ENCODE measurements around the gene HSP90B1.
A peak's percentile ranks its signal among the peaks of the same experiment; 100 is the strongest.

Gene HSP90B1

DNA sequence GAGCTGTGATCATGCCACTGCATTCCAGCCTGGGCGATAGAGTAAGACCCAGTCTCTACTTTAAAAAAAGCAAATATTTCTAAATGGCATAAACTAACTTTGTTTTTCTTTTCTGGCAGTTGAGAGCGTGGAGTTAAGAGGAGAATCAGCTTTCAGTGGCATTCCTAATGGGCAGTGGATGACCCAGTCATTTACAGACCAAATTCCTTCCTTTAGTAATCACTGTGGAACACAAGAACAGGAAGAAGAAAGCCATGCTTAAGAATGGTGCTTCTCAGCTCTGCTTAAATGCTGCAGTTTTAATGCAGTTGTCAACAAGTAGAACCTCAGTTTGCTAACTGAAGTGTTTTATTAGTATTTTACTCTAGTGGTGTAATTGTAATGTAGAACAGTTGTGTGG lies 56.6 kb downstream of the HSP90B1 start:
- DNase-seq: no peak

DNA sequence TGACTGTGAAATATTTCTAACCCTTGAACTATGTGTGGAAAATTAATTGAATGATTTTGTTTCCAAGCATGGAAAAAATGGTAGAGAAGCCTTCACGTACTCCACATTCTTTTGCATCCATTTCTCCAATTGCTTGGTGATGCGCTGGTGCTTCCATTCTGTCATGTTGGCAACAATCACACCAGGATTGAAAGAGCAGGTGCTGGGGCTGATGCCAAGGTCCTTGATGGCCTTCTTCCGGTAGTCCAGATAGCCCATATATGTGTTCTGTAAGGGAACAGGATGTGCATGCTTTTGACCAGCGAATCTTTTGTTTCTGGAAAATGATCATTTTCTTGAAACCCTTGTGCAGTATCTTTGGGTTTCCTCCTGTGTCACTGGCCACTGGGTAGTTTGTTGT lies 64.0 kb downstream of the HSP90B1 start:
- DNase-seq: peak; percentile 35

DNA sequence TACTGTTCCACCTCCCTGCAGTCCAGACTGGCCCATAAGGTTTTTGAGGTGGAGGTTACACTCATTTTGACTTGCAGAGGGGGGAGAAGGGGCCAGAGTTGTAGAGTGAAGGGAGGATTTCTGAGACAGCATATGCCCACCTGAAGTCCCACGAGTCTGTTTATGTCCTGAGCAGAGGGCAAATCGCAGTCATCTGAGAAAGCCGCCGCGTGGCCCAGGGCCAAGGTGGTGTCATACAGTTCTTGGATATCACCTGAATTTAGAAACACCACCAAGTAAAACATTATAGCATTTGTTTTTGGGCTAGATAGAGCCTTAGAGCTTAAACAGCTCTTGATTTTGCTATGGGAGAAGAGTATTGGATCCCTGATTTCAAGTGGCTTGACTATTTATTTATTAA lies 66.4 kb downstream of the HSP90B1 start:
- no peak for DNase-seq

DNA sequence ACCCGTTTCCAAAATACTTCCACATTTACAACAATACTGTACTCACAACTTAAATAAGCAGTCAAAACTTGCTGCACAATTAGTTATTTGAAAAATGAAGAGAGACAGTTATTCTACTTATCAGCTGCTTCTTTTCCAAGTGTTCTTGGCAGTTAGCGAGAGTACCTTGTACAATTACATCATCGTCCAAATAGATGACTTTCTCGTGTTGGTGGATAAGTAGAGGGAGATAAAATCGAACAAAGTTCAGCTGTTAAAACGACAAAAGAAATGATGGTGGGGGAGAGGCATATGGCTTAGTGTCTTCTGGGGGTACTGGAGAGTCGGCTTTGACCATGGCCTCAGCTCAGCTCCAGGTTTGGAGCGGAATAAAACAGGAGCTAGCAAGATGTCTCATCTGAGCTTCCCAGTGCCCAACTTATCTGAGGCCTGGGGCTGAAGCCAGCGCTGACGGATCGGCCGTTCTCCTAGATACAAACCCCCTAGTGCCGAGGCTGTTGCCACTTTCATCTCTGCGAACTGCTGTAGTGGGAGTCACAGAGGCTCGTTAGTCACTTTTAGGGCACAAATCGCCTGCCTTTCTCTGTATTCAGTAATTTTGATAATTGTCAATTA lies 67.2 kb downstream of the HSP90B1 start:
- no peak for DNase-seq

Measured in NCI-H1092 treated with DMSO at 0.1 percent for 48 hours (cell line).